NT2/D1 (cell line): ENCODE data around the gene GALNT9.

Experiments
- SUZ12 ChIP-seq: IDR thresholded peaks from 2 replicates; pipeline ENCODE4 v1.6.1; 2011; ENCODE audit not compliant: insufficient read length, insufficient read depth; ENCODE audit errors: extremely low read depth
- YY1 ChIP-seq: IDR thresholded peaks from 2 replicates; pipeline ENCODE4 v1.6.1; 2011; ENCODE audit not compliant: insufficient read length, insufficient read depth

DNA sequence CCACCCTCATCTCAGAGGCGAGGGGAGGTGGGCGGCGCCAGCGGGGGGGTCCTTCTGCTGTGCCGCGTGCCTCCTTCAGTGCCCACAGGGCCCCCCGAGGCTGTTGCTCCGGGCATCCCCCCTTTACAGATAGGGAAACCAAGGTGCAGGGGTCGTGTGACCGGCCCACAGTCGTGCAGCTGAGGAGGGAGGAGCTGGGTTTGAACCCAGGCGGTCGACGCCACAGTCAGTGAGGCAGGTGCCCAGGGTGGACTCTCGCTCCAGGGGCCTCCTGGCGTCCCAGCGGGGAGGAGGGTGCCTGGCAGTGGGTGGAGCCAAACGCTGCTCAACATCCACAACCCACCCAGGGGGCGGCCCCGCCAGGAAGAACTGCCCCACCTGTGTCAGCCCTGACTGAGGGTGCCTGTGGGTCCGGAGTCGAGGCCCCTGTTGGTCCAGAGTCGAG is 8.6 kb downstream of the GALNT9 start:
- no peak for TF ChIP-seq YY1
- no peak for TF ChIP-seq SUZ12
